NCI-H2196 treated with DMSO at 0.1 percent for 48 hours (cell line): ENCODE measurements around the gene AP3D1.

ENCODE experiments used
- DNase-seq: peaks from one replicate; lab custom pipeline; 2025; ENCODE audit not compliant: unreplicated experiment; lab: John Stamatoyannopoulos, UW

The AP3D1 gene

DNA sequence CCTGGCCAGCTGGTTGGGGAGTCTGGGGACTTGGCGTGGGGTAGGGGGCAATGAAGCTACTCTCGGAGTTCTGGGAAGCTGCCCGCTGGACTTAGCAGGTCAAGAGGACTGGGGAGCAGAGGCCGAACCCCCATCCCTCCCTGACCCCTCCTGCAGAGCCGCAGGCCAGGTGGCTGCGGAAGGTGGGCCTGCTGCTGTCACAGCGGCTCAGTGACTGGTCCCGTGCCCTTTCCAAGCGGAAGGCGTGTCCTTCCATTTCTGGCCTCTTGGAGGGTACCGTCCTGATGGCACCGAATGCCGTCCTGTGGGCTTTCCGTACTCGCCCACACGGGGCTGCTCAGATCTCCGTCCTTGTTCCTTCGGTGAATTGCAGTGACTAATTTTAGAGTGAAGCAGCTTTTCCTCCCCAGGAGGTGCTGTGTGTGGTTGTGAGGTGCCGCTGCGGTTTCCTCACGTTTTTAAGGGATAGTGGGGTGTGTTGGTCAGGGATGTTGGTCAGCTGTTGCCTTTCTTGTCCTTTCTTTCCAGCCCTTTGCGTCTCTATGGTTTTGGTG, 33.1 kb upstream of the AP3D1 start:
- no peak for DNase-seq

DNA sequence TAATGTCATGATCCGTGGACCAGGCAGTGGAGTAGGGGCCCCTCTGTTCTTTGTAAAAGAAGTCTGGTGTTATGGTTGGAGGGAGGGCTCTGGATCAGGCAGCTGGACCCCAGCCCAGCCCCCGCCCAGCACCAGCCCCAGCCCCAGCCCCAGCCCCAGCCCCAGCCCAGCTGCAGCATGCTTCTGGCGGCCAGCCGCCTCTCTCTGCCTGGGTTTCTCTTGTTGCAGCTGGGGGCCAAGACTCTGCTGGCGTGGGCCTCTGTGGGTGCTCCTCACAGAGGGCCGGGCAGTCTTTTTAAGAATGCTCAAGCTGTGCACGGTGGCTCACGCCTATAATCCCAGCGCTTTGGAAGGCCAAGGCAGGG, 30.2 kb upstream of the AP3D1 start:
- no peak for DNase-seq

DNA sequence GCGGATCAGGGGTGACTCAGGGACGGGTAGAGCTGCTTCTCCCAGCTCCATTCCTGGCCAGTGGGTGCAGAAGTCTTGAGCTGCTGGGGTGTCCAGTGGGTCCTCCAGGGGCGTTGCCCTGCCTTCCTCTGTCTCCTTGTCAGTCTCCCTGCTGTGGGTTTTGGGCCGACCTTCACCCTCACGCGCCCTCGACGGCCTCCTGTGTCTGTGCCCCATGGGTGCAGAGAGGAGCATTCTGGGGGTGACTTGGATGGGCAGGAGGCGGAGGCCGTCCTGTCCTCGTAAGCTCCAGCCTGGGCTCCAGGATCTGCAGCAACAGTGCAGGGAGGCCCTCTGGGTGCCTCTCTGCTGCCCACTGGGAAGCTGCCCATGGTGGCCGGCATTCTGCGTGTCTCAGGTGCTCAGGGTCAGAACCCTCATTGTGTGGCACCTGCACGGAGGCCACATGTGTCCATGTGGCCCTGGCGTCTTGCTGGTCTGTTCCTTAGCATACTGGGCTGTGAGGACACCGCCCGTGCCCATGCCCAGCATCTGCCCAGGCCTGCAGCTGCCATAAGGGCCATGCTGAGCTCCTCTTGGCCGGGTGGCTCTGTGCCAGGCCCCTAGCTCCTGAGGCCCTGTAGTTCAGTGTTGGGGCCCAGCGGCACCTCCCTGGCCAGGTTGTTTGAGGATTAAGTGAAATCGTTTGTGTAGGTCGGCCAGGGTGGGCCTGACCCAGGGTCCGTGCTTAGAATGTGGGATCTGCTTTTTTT, 29.7 kb upstream of the AP3D1 start:
- DNase-seq: no peak

DNA sequence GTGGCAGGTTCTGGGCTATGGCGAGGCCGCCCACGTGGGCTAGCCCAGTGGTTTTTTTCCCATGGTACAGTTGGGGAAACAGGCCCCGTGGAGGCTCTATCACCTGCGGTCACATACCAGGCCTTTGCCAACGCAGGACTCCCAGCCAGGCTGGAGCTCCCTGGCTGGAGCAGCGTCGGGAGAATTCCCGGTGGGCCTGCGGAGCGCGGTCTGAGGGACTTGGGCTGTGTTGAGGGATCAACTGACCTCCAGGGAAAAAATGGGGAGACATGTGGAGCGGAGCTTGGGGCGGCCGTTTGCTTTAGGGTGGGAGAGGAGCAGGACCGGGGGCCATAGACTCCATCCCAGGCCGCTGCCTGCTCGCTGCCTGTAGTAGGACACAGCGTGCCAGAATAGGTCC, 28.7 kb upstream of the AP3D1 start:
- DNase-seq: no peak

DNA sequence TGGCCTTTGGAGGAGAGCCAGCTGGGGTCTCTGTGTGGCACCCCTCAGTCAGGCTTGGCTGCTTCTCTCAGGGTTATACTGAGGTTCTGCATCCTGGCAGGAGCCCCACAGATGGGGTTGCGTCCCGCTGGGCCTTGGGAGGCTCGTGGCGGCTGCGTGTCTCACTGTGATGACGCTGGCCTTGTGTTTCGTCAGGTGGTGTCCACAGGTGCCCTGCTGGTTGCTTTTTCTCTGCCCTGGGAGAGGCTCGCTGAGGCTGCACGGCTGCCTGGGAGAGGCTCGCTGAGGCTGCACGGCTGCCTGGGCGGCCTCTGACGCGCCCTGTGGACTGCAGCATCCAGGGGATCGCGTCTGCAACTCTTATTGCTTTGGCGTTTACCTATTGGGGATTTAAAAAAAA, 27.7 kb upstream of the AP3D1 start:
- no peak for DNase-seq

DNA sequence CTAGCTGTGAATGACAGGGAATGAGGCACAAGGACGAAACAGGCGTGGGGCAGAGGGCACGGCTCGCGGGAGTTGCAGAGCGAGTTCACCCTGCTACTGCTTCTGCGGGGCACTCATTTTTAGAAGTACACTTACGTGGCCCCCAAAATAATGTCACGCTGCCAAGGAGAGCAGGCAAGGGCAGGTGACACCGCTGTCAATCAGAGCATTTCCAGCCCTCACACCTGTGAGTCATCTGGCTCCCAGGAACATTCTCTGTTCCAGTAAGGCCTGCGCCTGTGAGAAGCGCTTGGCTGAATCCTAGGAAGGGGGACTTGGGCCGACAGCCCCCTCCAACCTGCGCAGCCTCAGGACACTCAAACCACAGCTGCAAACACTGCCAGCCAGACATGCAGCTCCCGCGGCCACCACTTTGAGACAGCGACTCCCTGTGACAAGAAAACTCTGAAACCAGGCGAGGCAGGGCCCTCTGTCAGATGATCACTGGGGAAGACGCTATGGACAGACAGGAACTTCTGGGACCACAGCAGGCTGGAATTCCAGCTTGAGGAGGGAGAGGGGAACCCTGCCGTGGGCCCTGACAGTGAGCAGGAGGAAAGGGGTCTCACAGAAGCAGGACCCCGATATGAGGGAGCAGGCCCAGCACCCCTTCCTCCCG, 25.1 kb upstream of the AP3D1 start:
- no peak for DNase-seq

DNA sequence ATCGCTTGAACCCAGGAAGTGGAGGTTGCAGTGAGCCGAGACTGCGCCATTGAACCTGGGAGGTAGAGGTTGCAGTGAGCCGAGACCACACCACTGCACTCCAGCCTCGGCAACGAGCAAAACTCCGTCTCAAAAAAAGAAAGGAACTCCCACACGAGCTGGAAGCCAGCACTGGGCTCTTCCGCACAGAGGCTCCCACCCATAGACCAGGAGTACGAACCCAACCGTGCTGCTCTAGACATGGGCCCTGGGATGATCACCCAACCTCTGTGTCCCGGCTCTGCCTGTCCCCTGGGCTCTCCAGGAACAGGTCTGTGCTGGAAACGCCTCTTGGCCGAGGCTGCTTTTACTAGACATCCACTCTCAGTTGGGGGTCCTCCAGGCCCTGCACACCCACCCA, 24.4 kb upstream of the AP3D1 start:
- DNase-seq: no peak

DNA sequence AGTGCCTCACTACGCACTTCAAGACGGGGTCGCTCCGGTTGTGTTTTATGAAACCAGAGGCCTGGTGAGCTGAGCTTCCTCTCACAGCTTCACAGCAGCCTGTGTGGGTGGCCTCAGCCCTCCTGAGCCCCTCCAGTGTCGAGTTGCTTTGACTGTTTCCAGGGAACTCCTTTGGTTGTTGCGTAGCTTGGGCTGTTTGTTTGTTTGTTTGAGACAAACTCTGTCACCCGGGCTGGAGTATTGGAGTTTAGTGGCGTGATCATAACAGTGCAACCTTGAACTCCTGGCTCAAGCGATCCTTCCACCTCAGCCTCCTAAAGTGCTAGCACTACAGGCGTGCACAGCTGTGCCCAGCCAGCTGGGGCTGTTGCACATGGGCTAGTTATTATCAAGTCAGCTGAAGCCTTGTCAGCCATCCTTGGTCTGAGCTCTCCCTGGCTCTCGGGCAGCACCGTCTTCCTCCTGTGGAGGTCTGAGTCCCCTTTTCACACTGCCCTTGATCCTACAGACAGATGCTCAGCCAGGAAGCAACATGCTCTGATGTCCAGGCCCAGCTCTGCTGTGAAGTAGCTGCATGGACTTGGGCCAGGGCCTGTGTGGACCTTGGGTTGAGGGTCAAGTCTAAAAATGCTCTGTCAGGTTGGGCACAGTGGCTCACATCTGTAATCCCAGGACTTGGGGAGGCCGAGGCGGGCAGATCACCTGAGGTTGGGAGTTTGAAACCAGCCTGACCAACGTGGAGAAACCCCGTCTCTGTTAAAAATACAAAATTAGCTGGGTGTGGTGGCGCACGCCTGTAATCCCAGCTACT, 22.6 kb upstream of the AP3D1 start:
- DNase-seq: no peak

DNA sequence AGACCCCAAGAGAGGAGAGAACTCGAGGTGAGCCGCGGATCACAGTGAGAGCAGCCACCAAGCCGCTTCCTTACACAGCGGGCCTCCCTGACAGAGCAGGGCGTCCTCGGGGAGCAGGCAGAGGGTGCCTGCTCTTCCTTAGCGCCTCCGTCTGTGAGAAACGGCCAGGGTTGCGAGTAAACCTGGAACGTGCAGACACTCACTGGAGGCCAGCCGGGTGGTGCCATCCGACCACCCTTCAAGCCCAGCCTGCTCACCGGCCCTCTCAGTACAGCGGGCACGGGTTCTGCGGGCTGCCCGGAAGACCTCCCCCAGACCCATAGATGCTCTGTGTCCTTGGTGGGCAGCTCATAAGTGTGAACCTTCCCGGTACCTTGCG, 22.0 kb upstream of the AP3D1 start:
- DNase-seq: no peak

DNA sequence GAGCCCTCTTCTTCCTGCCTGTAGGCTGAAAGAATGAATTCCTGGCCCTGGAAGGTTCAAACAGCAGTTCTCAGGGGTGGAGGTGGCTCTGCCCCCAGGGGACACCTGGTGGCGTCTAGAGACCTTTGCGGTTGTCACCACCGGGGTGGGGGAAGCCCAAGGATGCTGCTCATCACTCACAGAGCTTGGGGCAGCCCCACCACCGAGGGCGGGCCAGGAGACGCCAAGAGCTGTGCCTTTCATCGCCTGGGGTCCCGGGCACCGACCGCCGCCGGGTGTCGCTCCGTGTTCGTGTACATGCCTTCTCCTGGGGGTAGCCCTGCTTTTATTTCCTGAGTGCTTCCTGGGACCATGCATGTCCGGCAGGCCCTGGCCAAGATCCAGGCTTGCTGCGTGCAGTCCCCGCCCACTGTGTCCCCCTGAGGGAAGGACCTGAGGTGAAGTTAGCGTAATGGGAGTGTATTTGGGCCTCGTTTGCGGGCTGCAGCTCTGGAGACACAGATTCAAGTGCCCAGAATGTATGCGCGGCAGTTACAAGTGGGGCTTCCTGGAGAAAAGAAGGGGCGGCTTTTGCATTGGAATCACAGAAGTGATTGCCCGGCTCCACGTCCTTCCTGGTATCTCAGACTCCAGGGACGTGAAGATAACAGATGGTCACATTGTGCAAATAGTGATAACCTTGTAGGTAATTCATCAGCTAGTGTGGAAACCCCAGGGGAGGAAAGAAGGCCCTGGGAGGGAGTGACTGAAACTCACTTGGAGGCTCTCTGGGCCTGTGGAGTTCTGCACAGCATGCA, 20.2 kb upstream of the AP3D1 start:
- DNase-seq: no peak

DNA sequence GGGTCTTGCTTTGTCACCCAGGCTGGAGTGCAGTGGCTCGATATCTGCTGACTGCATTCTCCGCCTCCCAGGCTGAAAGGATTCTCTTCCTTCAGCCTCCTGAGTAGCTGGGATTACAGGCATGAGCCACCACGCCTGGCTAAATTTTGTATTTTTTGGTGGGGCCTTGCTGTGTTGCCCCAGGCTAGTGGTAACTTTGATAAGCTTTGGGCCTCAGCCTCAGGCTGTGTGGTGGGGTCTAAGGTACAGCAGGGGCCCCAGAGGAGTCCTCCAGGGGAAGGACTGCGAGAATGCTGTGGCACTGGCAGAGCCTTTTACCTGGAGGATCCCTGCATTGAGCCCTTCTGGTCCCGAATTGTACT, 19.6 kb upstream of the AP3D1 start:
- no peak for DNase-seq

DNA sequence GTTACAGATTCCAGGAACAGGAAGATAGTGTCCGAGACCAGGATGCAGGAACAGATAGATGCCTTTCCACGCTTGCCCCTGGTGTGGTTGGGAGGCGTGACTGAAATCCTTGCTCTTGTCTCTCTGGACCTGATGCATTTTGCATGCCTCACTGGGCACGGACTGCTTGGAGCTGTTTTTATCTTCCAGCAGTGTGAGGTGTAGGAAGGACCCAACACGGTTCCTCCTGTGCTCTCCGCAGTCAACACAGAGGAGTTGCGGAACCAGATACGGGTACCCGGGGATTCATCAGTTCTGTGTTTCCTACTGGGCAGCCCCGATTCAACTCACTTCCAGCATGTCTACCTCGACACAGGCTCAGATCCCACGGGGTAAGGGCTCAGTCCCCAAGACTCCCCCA, 18.9 kb upstream of the AP3D1 start:
- no peak for DNase-seq

DNA sequence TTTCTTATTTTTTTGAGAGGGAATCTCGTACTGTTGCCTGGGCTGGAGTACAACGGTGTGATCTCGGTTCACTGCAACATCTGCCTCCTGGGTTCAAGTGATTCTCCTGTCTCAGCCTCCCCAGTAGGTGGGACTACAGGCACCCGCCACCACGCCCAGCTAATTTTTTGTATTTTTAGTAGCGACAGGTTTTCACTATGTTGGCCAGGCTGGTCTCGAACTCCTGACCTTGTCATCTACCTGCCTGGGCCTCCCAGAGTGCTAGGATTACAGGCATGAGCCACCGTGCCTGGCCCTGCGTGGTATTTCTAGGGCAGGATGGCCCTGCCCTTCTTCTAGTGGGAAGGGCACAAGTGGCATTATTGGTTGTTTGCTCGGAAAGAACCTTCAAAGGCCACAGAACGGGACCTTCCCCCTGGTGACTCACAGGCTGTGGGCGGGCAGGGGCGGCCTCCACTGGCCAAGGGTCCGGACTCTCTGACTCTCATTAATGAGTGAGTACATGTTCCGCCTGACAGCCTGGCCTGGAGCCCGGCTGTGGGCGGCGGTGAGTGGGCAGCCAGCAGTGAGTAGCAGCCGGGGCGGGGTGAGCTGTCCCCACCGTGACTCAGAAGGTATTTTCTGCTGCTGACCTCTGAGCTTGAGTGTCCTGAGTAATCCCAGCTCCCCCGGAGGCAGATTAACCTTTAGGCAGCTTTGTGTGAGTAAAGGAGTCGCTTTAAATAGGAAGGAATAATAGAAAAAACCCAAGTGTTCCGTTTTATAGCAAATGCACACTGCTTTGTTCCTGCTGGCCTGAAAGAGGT, 17.5 kb upstream of the AP3D1 start:
- peak; percentile 91 for DNase-seq

DNA sequence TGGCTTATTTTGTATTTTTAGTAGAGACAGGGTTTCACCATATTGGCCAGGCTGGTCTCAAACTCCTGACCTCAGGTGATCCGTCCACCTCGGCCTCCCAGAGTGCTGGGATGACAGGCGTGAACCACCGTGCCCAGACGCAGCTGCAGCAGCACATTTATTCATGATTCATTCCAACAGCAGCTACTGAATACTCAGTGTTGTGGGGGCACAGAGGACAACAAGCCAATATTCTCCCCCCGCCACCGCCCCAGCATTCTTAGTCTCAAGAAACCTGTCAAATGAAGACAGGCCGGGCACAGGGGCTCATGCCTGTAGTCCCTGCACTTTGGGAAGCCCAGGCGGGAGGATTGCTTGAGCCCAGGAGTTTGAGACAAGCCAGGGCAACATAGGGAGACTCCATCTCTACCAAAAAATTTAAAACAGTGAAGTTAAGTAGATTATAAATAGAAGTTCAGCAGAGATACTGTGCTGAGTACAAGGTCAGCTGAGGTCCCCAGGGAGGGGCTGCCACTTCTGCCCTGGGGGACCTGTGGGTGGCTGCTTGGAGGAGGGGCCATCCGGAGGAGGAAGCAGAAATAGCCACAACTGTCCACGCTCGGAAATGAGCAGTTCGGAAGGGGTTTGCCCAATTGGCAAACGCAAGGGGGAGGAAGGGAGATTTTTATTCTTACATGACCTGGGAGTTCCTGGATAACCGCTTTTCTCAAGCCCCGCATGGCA, 16.7 kb upstream of the AP3D1 start:
- DNase-seq: no peak

DNA sequence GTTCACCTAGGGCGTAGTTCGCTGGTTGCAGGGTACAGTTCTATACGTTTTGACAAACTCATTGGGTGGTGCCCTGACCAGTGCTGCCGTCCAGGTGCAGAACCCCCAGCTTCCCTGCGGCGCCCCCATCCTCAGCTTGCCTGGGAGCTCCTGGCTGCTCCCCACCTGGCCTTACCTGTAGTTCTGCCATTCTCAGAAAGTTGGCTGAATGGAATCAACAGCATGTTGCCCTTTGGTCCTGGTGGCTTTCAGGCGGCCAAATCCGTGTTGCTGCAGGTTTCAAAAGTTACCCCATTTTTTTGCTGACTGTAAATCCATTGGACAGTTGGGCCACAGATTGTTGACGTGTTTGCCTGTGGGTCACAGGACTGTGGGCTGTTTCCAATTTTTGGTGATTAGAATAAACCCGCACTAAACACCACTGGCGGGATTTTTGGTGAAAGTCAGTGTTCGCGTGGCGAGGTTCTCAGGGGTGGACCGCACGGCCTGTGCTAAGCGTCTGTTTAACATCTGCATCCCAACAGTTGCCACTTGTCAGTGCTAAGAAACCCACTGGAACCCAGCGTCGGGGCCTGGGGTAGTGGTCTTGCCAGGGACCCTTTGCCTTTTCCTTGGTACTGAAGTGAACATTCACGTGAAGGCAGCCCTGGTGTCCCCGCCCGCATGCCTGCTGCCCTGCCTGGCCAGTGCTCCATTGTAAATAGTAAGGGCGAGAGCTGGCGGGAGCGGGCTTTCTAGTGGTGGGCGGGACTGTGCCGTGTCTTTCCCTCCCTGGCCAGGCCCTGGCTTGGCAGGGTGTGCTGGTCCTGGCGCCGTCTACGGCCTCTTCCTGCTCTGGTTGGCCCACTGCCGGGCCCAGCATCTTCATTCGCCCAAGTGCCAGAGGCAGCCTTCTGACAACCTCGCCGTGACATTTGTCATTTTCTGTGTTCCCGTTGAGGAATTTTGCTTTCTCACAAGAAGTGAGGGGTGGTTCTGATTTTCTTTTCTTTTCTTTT, 15.7 kb upstream of the AP3D1 start:
- peak; percentile 90 for DNase-seq

DNA sequence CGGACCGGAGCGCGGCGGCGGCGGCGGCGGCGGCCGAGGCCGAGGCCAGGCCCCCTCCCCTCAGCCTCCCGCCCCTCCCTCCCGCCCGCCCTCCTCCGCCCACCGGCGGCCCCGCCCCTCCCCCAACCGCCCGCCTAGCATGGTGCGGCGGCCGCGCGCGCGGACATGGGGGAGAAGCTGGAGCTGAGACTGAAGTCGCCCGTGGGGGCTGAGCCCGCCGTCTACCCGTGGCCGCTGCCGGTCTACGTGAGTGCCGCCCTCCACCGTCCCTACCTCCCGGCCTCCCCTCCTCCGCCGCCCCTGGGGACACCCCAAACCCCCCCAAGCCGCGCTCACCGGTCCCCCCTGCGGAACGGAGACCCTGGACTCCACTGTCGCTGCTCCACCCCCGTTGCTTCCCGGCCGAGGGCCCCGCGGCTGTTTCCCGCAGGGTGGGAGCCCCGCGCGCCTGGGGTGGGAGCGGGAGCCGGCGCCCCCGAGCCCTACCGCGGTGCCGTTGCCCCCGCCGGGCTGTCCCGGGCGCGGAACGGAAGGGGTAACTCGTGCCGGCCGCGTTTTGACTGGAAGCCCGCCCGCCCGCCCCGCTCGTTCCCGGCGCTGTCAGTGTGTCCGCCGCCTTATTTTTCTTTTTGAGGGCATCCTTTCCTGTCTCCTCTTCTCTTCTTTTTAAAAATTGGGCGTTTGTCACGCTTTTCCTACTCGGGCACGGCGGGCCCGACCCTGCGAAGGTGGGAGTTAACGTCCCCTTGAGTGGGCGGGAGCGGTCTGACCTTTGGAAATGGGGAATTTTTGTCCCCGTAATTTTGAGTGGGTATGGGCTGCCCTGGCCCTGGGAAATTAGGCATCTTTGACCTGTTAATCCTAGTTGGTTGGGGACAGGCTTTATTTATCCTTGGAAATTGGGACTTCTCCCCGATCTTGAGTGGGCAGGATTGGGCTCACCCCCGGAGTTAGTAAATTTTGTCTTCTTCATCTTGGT, 12.9 kb upstream of the AP3D1 start:
- no peak for DNase-seq

DNA sequence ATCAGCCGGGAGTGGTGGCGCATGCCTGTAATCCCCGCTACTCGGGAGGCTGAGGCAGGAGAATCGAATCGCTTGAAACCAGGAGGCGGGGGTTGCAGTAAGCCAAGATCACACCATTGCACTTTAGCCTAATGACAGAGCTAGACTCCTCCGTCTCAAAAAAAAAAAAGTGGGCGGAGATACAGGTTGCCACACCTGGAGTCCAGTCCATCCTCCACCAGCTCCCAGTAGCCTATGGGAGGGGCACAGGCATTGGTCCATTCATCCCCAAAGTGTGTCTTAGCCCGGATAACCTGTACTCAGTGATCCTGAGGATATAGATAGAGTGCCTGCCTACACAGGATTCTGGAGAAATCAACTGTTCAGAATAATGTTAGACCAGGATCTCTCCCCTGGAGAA, 9.0 kb upstream of the AP3D1 start:
- no peak for DNase-seq
